Type B pancreatic cell (in vitro differentiated cells): Measurements from ENCODE around the gene LIMCH1. TPM values are rescaled to one million over a fixed set of nuclear protein-coding genes. Genes with fewer than 3 reads are reported as not detected.

Experiments
- DNase-seq: peaks from one replicate; pipeline ENCODE4 v3.0.0; 2021; ENCODE audit warnings: mixed read lengths; ENCODE audit not compliant: unreplicated experiment; ENCODE audit errors: extremely low spot score
- H3K27ac Mint-ChIP-seq: 2 replicates; pipeline ENCODE4 v1.8.0; 2021; ENCODE audit warnings: mild to moderate bottlenecking, mixed read lengths
- H3K27me3 Mint-ChIP-seq: 2 replicates; pipeline ENCODE4 v1.8.0; 2021; ENCODE audit warnings: mixed read lengths
- H3K36me3 Mint-ChIP-seq: 2 replicates; pipeline ENCODE4 v1.8.0; 2021; ENCODE audit warnings: mixed read lengths
- H3K4me1 Mint-ChIP-seq: one replicate; pipeline ENCODE4 v1.8.0; 2021; ENCODE audit warnings: mixed read lengths; ENCODE audit not compliant: unreplicated experiment
- H3K4me3 Mint-ChIP-seq: 2 replicates; pipeline ENCODE4 v1.8.0; 2021; ENCODE audit warnings: mild to moderate bottlenecking, mixed read lengths
- H3K9me3 Mint-ChIP-seq: 2 replicates; pipeline ENCODE4 v1.8.0; 2021; ENCODE audit warnings: mixed read lengths
- CTCF ChIP-seq: fragments of 200-600 bp; sonication (generic); conservative IDR thresholded peaks from 2 replicates; pipeline ENCODE4 v1.5.0; 2021; ENCODE audit warnings: antibody characterized with exemption, mild to moderate bottlenecking
- total RNA-seq: library from RNA; stranded (reverse); gene quantifications from 2 replicates; pipeline ENCODE4 v1.2.1, GENCODE V29; 2021; ENCODE audit warnings: low replicate concordance

The LIMCH1 gene
- total RNA-seq, 1 donor from 2014 or later, result 67.9 TPM

GRCh38 chr4:41550308-41550707, 12.4 kb downstream of the LIMCH1 start:
- TF ChIP-seq CTCF, result no peak
- H3K4me1 Mint-ChIP-seq, result peaks cover 5% of the 10 kb centered on the region
- no peak overlapping the region for H3K27ac Mint-ChIP-seq
- no peak for DNase-seq
- H3K27me3 Mint-ChIP-seq, result no peaks in the 10 kb centered on the region
- no peaks in the 10 kb centered on the region for H3K36me3 Mint-ChIP-seq
- no peak overlapping the region for H3K4me3 Mint-ChIP-seq
- peaks cover 5% of the 10 kb centered on the region for H3K9me3 Mint-ChIP-seq

- Mint-ChIP-seq H3K36me3 (no peaks in the 10 kb centered on the region), H3K27me3 (no peaks in the 10 kb centered on the region), H3K27ac (no peak overlapping the region), H3K4me3 (no peak overlapping the region), H3K9me3 (peaks cover 5% of the 10 kb centered on the region), H3K4me1 (peaks cover 4% of the 10 kb centered on the region)
- no peak for TF ChIP-seq CTCF
- no peak for DNase-seq
These were observed 13.6 kb downstream of the LIMCH1 start for GRCh38 chr4:41551536-41551935.

DNA sequence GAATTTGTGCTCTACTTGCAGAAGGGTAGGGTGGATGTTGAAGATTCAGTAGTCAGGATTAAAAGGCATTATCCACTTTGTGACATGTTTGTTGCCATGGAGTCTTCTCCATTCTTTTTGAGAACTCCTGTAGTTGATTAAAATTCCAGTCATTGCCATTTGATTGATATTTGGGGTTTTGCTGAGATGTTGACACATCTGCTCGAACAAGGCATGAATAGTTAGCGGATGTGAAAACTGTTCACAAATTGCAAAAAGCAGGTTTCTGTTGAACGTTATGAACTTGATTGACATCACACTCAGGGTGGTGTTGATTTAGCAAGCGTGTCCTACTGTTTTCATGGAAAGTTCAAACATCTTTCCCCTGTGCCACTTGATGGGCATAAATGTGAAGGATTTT, 16.9 kb downstream of the LIMCH1 start:
- no peaks in the 10 kb centered on the region for H3K36me3 Mint-ChIP-seq
- TF ChIP-seq CTCF, result no peak
- H3K4me1 Mint-ChIP-seq, result peaks cover 6% of the 10 kb centered on the region

GRCh38 chr4:41556526-41556925, 18.6 kb downstream of the LIMCH1 start:
- TF ChIP-seq CTCF, result no peak
- Mint-ChIP-seq H3K4me1 (peaks cover 15% of the 10 kb centered on the region), H3K36me3 (no peaks in the 10 kb centered on the region), H3K27me3 (peaks cover 12% of the 10 kb centered on the region), H3K9me3 (no peaks in the 10 kb centered on the region), H3K27ac (no peak overlapping the region), H3K4me3 (no peak overlapping the region)
- no peak for DNase-seq

More for the DNA sequence above, 16.9 kb downstream of the LIMCH1 start:
- no peak overlapping the region for H3K27ac Mint-ChIP-seq
- no peak for DNase-seq
- H3K27me3 Mint-ChIP-seq, result peaks cover 12% of the 10 kb centered on the region
- no peak overlapping the region for H3K4me3 Mint-ChIP-seq
- H3K9me3 Mint-ChIP-seq, result peaks cover 5% of the 10 kb centered on the region

GRCh38 chr4:41559940-41560516, 22.1 kb downstream of the LIMCH1 start:
- TF ChIP-seq CTCF, result no peak
- H3K4me3 Mint-ChIP-seq, result no peak overlapping the region
- H3K27ac Mint-ChIP-seq, result no peak overlapping the region
- H3K27me3 Mint-ChIP-seq, result peaks cover 12% of the 10 kb centered on the region
- H3K36me3 Mint-ChIP-seq, result no peaks in the 10 kb centered on the region
- no peaks in the 10 kb centered on the region for H3K9me3 Mint-ChIP-seq
- H3K4me1 Mint-ChIP-seq, result peaks cover 15% of the 10 kb centered on the region
- no peak for DNase-seq

DNA sequence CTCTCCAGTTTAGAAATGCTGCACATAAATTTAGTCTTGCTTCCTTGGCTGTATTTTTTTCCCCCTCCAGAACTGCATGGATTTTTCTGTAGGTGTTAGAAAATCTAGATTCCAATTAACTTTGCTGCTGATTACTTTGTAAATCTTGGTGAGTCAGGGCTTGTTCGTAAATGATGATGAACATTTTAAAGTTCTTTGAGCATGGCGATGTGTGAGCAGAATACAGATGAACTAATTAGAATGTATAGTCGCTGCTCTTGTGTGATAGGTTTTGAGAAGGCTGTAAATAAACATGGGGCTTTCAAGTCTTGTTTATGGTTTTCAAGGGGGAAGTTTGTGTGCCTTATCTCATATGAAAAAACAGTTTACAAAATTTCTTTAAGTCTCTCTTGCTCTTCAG, 23.3 kb downstream of the LIMCH1 start:
- H3K4me1 Mint-ChIP-seq, result peaks cover 15% of the 10 kb centered on the region
- no peaks in the 10 kb centered on the region for H3K9me3 Mint-ChIP-seq
- H3K27ac Mint-ChIP-seq, result no peak overlapping the region
- peaks cover 12% of the 10 kb centered on the region for H3K27me3 Mint-ChIP-seq
- no peaks in the 10 kb centered on the region for H3K36me3 Mint-ChIP-seq
- TF ChIP-seq CTCF, result no peak
- no peak for DNase-seq
- no peak overlapping the region for H3K4me3 Mint-ChIP-seq
